Sciatic nerve (tissue), 2 donors: Measurements from ENCODE around the gene GJA1. TPM values are rescaled to one million over a fixed set of nuclear protein-coding genes. Genes with fewer than 3 reads are reported as not detected.
A peak's percentile ranks its signal among the peaks of the same experiment; 100 is the strongest.
"Not testable (repeated sequence)": the region's sequence is repeated elsewhere in the genome, so short reads cannot be mapped to it uniquely, and the experiment has no call there.

Experiments
- ATAC-seq: fragments of 200-7000 bp; cut with Tn5 transposase; one replicate; pipeline ENCODE4 v1.9.1; 2020; ENCODE audit warnings: mild to moderate bottlenecking, moderate library complexity
- DNase-seq: peaks from one replicate; pipeline ENCODE4 v3.0.0-alpha.2; 2020; ENCODE audit warnings: low spot score
- intact Hi-C: fragments of 100-400 bp; cut with DNase I; formaldehyde crosslinking; loops from one replicate; pipeline ENCODE4 v1.14.2; 2022
- total RNA-seq: library from RNA; stranded (reverse); fragmentation: NEBNext Ultra II Directional; extraction: Animal tissue kit (Norgen Biotek cat#: 25700); gene quantifications from one replicate; pipeline ENCODE4 v1.2.1, GENCODE V29; 2021
- donor health status: DM: no; HTN: no; CAD: no.
- donor health status: DM: no; HTN: no; CAD: no.

GJA1 gene
- total RNA-seq, 1 donor from 2014 or later: 80.5 TPM

DNA sequence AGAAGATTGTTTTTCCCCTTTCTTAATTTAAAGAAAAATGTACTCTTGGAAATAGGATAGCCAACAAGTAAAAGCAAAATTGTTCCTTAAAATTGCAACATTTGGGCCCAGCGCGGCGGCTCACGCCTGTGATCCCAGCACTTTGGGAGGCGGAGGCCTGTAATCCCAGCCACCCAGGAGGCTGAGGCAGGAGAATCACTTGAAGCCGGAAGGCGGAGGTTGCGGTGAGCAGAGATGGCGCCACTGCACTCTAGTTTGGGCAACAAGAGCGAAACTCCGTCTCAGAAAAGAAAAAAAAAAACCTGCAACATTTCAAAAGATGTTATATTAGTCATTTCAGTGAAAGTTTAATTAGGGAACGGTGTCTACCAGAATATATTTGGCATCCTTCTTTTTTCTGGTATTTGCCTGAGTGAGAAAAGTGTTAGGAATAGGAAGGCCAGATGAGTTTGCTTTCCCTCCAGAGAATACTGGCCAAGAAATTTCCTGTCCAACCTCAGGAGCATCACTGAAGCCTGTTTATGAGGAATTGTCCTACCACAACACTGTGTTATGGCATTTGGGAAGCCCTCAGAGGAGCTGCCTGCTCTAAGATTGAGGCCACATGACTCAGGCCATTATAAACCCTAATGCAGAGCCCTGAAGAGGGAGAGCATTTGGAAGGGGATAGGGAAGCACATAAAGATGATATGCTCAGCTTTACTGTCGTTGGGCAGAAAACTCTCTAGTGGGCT lies 1.2 kb upstream of the GJA1 start:
- intact Hi-C loops: loop anchor here (10.0 kb wide), 1 partner anchor 601 kb away; no protein-coding TSS in a partner anchor
- DNase-seq (no peak), ATAC-seq (peak; percentile 14)

DNA sequence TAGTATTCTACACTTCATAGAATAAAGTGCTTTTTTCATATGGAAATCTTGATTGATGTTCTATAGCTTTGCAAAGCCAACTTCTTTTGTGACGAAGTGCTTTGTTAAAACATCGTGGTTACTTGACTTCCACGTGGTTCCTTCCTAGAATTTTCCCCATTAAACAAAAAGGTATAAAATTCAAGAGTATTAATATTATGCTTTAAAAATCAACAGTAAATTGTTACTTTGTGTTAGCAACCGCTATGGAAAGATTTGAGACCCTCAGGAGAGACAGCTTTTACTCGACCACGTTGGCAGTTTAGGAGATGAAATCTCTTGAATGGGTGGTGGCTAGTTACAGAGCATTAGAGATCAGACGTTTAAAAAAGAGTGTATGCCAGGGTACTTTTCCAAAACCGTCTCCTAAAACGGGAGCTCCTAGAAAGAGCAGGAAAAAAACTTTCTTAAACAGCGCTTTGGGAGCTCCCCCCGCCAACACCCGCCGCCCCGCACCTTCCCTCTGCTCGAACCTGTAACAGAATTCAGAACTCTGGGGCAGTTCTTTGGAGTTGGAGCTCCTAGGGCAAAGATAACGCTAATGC lies 920 bp downstream of the GJA1 start:
- intact Hi-C loops: loop anchor here (10.0 kb wide), 1 partner anchor 598 kb away; no protein-coding TSS in a partner anchor
- ATAC-seq: peak; percentile 38
- no peak for DNase-seq

DNA sequence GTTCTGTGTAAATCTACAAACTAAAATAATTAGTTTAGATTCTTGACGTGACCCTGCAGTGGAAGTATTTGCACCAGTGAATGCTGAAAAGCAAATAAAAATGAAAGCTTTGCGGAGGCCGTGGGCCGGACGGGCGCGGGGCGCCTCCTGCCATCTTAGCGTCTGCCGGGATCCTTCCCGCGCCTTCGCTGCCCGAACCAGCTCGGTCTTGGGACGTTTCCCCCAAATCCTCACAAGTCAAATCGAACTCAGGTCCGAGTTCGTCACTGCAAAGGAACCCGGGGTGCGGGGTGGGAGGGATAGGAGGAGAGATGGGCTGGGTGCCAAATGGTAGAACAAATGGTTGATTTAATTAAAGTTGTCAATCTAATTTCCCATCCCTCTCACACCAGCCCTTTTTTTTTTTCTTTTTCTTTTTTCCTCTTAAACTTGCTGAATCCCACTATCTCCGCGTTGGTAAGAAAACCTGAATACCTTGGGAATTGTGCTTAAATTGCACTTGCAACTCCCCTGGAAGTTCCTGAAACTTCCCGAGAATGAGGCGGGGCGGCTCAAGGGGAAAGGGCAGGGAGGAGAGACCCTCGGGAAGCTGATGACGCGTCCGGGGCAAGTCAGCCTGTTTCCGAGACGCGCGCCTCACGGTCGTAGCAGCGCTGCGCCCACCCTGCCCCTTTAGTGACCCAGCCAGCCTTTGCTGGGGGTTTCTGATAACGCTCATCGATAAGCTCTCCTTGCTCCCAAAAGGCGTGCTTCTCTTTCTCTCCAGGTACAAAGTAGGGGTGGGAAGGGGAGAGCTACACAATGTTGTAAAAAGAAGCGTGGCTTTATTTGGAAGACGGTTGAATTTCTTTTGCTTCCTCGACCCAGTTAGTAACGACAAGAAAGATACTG lies 1.8 kb downstream of the GJA1 start:
- DNase-seq: peak; percentile 73
- ATAC-seq: peak; percentile 77
- intact Hi-C loops: loop anchor here (10.0 kb wide), 1 partner anchor 598 kb away; no protein-coding TSS in a partner anchor

DNA sequence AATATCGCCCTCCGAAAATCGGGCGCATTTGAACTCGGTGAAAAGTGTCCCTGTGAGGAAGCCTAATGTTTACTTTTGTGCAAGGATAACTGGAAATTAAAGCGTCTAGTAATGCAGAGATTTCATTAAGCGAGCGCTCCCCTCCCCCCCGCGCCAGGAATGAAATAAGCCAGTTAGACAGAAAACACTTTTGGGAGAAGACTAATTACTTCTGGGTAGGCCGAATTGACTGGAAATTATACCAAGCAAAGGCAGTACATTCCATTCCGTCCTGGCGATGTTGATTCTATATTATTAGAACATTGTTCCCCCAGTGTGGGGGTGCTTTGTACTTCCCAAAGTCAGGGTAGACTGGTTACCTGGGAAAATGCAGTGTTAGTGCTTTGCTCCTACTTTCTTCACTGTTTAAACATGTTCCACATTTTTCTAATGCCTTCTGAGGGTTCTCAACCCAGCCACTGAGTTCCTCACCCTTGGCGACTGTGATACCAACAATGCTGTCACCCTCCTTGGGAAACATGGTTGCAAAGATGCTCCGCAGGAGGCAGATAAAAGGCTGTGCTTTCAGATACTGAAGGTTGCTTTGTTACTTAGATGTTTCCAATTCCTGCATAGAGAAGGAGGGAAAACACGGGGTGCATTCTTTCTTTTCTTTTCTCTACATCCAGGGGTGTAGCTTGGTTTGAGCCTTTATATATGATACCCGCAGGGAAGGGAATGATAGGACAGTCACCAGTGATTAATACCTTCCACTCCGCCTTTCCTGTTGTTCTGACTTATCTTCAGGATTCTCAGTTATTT lies 2.6 kb downstream of the GJA1 start:
- intact Hi-C loops: loop anchor here (10.0 kb wide), 1 partner anchor 597 kb away; no protein-coding TSS in a partner anchor
- ATAC-seq (peak; percentile 5), DNase-seq (no peak)

DNA sequence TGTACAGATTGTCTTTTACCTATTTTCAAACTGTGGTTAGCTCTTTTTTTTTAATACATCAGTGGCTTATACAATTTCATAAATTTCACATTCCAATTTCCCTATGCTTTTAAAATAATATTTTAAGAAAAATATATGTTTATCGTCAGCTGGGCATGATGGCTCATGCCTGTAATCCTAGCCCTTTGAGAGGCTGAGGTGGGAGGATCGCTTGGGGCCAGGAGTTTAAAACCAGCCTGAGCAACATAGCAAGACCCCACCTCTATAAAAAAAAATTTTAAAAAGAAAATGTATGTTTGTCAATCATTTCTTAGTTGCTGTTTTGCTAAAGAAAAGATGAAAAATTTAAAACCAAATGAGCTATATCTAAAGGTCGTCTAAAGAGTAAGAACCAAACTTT lies 3.4 kb downstream of the GJA1 start:
- ATAC-seq (no peak), DNase-seq (no peak)
- intact Hi-C loops: loop anchor here (10.0 kb wide), 1 partner anchor 596 kb away; no protein-coding TSS in a partner anchor

DNA sequence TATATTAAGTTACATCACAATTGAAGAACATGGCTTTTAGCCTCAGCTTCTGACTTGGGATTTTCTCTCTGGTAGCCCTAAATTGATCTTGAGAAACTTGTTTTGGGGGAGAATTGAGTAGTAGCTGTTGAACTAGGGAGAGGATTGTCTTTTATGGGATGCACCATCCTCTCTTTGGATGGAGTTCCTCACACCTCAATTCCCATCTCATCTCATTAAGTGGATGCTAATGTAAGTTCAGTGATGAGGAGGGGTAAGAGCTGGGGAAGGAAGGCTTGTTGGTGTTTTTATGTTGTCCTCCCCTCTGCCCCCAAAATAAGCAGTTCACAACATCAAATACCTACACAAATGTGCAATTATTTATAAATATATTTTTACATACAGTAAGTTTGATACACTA lies 4.0 kb downstream of the GJA1 start:
- ATAC-seq (no peak), DNase-seq (no peak)
- intact Hi-C loops: loop anchor here (10.0 kb wide), 1 partner anchor 595 kb away; no protein-coding TSS in a partner anchor

DNA sequence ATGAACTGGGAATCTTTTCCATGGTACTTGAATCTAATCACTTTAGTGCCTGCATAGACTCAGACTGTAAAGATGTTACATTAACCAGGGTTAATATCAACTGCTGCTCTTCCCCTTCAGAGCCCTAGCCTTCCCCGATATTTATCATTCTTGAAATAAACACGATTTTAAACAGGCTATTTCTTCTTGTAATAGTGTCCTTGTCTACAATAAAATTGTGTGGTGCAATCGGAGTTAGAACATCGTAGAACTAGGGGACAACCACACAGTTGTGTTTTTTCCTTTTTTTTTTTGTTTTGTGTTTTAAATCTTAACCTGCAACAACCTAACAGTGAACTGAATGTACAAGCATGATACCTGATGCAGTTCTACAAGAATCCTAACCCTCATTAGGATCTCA lies 4.5 kb downstream of the GJA1 start:
- DNase-seq (no peak), ATAC-seq (no peak)
- intact Hi-C loops: loop anchor here (10.0 kb wide), 1 partner anchor 595 kb away; no protein-coding TSS in a partner anchor

DNA sequence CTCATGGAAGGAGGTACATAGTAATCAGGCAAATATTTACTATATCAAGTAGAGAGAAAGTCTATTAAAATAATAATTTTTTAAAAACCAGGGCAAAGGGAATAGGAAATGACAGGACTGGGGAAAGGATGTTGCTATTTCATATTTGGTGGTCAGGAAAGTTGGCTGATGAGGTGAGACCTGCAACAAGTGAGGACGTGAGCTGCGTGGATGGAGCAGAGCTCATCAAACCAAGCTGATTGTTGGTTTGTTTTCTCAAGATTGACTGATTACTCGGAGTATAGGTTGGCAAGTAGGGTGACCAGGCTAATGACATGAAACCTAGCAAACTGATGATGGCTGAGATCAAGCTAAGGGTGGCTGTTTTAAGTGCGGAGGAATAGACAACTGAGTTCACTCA lies 6.0 kb downstream of the GJA1 start:
- ATAC-seq (no peak), DNase-seq (no peak)
- intact Hi-C loops: no loop called here

DNA sequence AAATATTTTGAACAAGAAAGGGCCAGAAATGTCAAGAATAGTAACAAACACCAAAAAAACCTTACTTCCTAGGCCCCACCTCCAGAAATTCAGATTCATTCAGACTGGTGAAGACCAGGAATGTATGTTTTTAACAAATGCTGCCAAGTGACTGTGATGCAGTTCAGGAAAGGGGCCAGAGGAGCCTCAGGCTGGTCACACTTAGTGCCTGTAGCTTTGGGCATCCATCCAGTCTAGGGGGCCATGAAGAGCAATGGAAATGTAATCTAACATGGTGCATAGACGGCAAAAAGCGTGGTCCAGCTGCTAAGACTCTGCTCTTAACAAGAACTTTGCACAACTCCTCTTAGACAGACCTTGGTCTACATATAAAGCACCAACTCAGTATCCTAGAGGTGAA lies 7.1 kb downstream of the GJA1 start:
- no peak for ATAC-seq
- no peak for DNase-seq
- intact Hi-C loops: no loop called here

DNA sequence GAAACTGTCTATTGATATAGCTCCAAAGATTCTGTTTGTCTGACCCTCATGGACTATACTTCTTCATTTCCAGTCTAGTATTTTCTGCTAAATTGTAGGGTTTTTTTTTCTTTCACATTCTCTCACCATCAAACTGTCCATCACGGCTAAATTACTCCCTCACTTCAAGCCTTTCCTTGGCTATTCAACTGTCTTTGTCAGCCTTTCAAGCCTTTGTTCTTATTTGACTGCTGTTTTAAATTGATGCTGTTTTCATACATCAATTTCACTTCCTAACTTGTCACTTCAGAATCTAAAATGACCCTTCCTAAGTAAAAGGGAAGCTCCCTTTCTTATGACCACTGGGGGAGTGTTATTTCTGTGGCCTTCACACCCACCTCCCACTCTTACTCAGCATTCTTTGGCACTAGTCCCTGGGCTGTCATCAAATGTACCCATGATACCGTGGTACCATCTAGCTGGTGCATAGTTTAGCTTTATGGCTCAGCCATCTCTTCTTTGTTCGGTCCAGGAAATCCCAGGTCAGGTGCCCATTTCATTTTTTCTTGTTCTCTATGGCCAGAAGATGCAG lies 8.6 kb downstream of the GJA1 start:
- no peak for DNase-seq
- intact Hi-C loops: no loop called here
- ATAC-seq: no peak

DNA sequence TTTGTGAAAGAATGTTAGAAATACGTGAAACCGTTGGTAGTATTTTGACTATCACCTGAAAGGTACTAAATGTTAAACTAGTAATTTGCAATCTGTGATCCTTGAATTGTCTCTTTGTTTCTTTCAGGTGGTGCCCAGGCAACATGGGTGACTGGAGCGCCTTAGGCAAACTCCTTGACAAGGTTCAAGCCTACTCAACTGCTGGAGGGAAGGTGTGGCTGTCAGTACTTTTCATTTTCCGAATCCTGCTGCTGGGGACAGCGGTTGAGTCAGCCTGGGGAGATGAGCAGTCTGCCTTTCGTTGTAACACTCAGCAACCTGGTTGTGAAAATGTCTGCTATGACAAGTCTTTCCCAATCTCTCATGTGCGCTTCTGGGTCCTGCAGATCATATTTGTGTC lies 11.3 kb downstream of the GJA1 start:
- intact Hi-C loops: not testable (repeated sequence)

DNA sequence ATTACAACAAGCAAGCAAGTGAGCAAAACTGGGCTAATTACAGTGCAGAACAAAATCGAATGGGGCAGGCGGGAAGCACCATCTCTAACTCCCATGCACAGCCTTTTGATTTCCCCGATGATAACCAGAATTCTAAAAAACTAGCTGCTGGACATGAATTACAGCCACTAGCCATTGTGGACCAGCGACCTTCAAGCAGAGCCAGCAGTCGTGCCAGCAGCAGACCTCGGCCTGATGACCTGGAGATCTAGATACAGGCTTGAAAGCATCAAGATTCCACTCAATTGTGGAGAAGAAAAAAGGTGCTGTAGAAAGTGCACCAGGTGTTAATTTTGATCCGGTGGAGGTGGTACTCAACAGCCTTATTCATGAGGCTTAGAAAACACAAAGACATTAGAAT lies 12.3 kb downstream of the GJA1 start:
- ATAC-seq, intact Hi-C loops, DNase-seq: not testable (repeated sequence)

More for the DNA sequence above, 11.3 kb downstream of the GJA1 start:
- not testable (repeated sequence) for DNase-seq, ATAC-seq

DNA sequence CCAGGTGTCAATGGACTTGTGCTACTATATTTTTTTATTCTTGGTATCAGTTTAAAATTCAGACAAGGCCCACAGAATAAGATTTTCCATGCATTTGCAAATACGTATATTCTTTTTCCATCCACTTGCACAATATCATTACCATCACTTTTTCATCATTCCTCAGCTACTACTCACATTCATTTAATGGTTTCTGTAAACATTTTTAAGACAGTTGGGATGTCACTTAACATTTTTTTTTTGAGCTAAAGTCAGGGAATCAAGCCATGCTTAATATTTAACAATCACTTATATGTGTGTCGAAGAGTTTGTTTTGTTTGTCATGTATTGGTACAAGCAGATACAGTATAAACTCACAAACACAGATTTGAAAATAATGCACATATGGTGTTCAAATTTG lies 13.1 kb downstream of the GJA1 start:
- DNase-seq, ATAC-seq, intact Hi-C loops: not testable (repeated sequence)

DNA sequence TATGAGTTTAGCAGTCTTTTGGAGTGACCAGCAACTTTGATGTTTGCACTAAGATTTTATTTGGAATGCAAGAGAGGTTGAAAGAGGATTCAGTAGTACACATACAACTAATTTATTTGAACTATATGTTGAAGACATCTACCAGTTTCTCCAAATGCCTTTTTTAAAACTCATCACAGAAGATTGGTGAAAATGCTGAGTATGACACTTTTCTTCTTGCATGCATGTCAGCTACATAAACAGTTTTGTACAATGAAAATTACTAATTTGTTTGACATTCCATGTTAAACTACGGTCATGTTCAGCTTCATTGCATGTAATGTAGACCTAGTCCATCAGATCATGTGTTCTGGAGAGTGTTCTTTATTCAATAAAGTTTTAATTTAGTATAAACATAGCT lies 13.9 kb downstream of the GJA1 start:
- DNase-seq: no peak
- no peak for ATAC-seq
- intact Hi-C loops: no loop called here

DNA sequence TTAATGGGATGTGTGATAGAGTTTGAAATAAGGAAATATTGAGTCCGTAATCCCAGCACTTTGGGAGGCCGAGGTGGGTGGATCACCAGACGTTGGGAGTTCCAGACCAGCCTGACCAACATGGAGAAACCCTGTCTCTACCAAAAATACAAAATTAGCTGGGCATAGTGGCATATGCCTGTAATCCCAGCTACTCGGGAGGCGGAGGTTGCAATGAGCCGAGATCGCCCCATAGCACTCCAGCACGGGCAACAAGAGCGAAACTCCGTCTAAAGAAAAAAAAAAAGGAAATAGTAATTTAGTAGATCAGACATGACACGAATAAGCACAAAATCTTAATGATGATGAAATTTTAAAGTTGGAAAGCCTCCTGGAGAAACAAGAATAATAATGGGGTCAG lies 14.8 kb downstream of the GJA1 start:
- intact Hi-C loops: no loop called here

DNA sequence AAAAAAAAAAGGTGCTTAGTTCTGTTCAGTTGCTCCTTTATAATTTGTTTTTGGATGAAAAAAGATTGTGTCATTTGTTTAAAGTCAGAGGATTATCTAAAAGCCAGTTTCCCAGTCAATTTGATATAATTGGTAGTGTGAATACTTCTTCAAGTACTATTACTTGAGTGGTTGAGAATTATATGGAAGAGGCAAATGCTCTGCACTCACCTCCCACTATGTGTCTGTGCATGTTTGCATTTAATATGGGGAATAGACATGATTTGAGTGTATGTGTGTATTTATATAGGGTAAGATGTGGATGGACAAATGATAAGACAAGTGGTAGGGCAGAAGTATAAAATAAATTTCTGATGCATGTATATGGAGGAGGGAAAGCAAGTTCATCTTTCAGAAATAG lies 15.8 kb downstream of the GJA1 start:
- ATAC-seq: no peak
- intact Hi-C loops: no loop called here
- DNase-seq: no peak

More for the DNA sequence above, 14.8 kb downstream of the GJA1 start:
- no peak for DNase-seq
- no peak for ATAC-seq

DNA sequence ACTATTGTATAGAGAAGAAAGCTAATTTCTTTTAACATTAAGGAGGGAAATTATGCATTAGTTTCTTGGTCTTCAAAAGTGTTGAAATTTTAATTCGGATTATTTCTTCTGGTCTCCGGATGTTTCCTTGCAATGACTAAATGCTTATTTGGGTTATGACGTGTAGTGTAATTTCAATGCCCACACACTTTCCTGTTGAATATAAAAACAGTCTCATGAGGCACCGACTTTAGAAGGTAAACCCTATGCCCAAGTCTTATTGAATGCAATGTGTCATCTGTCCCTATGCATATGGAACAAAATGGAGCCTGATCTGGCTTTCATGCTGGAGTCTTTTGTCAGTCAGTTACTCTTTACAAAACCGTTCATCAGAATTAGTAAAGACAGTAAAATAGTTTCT lies 17.7 kb downstream of the GJA1 start:
- DNase-seq (no peak), ATAC-seq (no peak)
- intact Hi-C loops: no loop called here

DNA sequence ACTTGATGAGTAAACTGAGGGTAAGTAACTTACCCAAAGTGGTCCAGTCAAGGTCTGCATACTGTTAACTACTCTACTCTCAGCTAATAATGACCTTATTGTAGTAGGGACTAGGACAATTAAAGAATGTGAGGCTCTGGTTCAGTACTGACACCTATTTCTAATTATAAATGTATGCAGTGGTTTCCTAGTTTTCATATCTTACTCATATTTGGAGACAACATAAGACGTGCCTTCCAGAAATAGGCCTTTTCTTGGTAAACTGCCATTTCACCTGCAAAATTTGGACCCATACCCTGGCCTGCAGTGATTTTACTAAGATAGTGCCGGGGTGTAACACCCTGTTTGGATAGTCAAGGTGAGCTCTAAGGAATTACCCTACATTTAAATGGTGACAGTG lies 24.7 kb downstream of the GJA1 start:
- intact Hi-C loops: no loop called here
- ATAC-seq: no peak
- DNase-seq: no peak
